Breast epithelium (tissue), 4 donors: Measurements from ENCODE around the gene BEST1. TPM values are rescaled to one million over a fixed set of nuclear protein-coding genes. Genes with fewer than 3 reads are reported as not detected.
A peak's percentile ranks its signal among the peaks of the same experiment; 100 is the strongest.

Experiments used
- DNase-seq, 2 donors: peaks; one replicate each; pipeline ENCODE4 v3.0.0-alpha.2; 2019; ENCODE audit warnings: low spot score in 2 of 2
- H3K27ac ChIP-seq, 2 donors: fragments of 200-600 bp; sonication (generic) in 1 of 2; one replicate each; pipeline ENCODE4 v1.5.1; 2016 to 2019; ENCODE audit warnings: mild to moderate bottlenecking in 1 of 2
- H3K27me3 ChIP-seq, 2 donors: fragments of 200-600 bp; sonication (generic) in 1 of 2; one replicate each; pipeline versions ENCODE4 v1.5.1 to v1.6.0; 2017 to 2019; ENCODE audit warnings: control low read depth in 1 of 2, mild to moderate bottlenecking in 1 of 2
- H3K36me3 ChIP-seq: fragments of 200-600 bp; one replicate; pipeline ENCODE4 v1.5.1; 2019
- H3K4me1 ChIP-seq, 2 donors: fragments of 200-600 bp; sonication (generic); one replicate each; pipeline ENCODE4 v1.5.1; 2016 to 2019; ENCODE audit warnings: control low read depth in 1 of 2
- H3K4me3 ChIP-seq, 3 donors: fragments of 200-600 bp; sonication (generic); 1 replicate in 2 of 3; 2 replicates in 1 of 3; pipeline ENCODE4 v1.5.1; 2016 to 2019; ENCODE audit warnings: mild to moderate bottlenecking in 3 of 3, moderate library complexity in 2 of 3
- H3K9me3 ChIP-seq, 2 donors: fragments of 200-600 bp; sonication (generic) in 1 of 2; one replicate each; pipeline ENCODE4 v1.5.1; 2016 to 2019; ENCODE audit warnings: control low read depth in 1 of 2
- CTCF ChIP-seq, 3 donors: fragments of 450-650 bp; IDR thresholded peaks; one replicate each; pipeline ENCODE4 v1.5.1; 2016 to 2017; ENCODE audit warnings: antibody characterized with exemption in 3 of 3, mild to moderate bottlenecking in 3 of 3, moderate library complexity in 3 of 3
- POLR2A ChIP-seq: fragments of 450-650 bp; IDR thresholded peaks from one replicate; pipeline ENCODE4 v1.6.1; 2016; ENCODE audit warnings: antibody characterized with exemption, mild to moderate bottlenecking, moderate library complexity
- POLR2AphosphoS5 ChIP-seq, 3 donors: sonication (generic); formaldehyde crosslinking; IDR thresholded peaks; one replicate each; pipeline ENCODE4 v1.6.1; 2017; ENCODE audit warnings: antibody characterized with exemption in 3 of 3
- intact Hi-C: fragments of 100-400 bp; cut with DNase I; formaldehyde crosslinking; loops from one replicate; pipeline ENCODE4 v1.15.1; 2023; ENCODE audit warnings: low total_unique reads
- total RNA-seq, 3 donors: library from RNA; depleted of rRNA; stranded (reverse); fragments of >200 nt; gene quantifications; one replicate each; pipeline ENCODE4 v1.1.0, GENCODE V29; 2016

BEST1 gene
- total RNA-seq, 3 donors from 2014 or later: 3.7 to 10.1 (median 5.9) TPM

DNA sequence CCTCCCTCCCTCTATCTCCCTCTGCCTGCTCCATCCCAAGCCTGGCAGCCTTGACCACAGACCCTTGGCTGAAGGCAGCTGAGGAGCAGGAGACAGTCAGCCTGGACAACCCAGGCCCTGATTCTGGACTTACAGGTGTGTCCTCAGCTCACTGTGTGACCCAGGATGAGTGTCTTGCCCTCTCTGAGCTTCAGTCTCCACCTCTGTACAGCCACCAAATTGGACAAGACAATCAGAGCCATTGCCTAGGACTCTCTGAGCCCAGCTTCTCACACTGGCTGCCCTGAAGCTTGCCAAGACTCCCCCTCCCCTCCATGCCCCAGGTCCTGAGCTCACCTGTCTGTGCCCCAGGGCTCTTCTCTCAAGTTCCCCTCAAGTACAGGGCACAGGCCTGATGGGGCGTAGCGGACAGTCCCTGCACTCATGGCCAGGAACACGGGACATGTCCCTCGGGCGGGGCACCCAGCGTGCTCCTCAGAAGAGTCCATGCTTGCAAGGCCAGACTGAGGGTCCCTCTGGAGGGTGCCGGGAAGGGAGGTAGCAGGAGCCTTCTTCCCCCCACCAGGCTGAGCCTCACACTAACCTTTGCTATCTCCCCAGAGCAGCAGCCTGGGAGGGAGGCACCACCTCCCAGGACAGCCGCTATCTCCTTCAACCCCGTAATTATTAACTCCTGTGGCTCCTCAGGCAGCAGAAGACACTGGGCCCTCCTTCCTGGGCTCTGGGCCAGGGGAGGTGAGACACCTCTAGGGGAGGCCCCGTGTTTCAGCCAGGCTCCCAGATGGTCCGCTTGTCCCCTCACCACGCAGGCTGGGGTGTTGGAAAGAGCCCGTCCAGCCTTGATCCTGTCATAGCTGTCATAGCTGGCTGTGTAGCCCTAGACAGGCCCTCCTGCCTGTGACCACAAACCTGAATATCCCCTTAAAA lies 30.2 kb upstream of the BEST1 start:
- TF ChIP-seq CTCF (IDR thresholded peaks at IDR 0.05): no peak
- Histone ChIP-seq H3K36me3 (no peaks in the 10 kb centered on the region), H3K4me3 (peak overlapping the region in 1 of 3 donors; percentile 22), H3K4me1 (peaks cover 11 to 26% of the 10 kb centered on the region in 2 donors), H3K27ac (peak overlapping the region; percentile 59 to 95), H3K27me3 (no peaks in the 10 kb centered on the region), H3K9me3 (no peaks in the 10 kb centered on the region)
- intact Hi-C loops: no loop called here
- DNase-seq: peak in 1 of 2 donors; percentile 14

DNA sequence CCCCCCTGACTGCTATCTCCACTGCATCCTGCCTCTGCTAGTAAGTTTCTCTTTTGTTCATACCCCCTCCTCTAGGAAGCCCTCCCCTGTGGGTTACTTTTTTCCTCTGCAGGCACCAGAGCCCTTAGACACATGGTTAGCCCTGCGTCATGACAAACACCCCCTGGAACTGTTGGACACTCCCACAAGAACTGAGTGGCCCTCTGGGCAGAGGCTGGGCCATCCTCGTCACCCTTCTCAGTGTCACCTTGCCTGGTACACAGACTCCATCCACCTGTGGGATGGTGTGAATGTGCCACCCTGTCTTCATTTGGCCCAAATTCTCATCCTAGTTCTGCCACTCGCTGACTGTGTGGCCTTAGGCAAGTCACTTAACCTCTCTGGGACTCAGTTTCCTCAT lies 28.7 kb upstream of the BEST1 start:
- intact Hi-C loops: no loop called here
- Histone ChIP-seq H3K36me3 (no peaks in the 10 kb centered on the region), H3K27ac (peak overlapping the region in 1 of 2 donors; percentile 75), H3K27me3 (no peaks in the 10 kb centered on the region), H3K9me3 (no peaks in the 10 kb centered on the region), H3K4me1 (peaks cover 11 to 26% of the 10 kb centered on the region in 2 donors), H3K4me3 (no peak overlapping the region)
- no peak for DNase-seq
- no peak for TF ChIP-seq CTCF (IDR thresholded peaks at IDR 0.05)
- no peak for TF ChIP-seq POLR2AphosphoS5 (IDR thresholded peaks at IDR 0.05)
- no peak for TF ChIP-seq POLR2A

DNA sequence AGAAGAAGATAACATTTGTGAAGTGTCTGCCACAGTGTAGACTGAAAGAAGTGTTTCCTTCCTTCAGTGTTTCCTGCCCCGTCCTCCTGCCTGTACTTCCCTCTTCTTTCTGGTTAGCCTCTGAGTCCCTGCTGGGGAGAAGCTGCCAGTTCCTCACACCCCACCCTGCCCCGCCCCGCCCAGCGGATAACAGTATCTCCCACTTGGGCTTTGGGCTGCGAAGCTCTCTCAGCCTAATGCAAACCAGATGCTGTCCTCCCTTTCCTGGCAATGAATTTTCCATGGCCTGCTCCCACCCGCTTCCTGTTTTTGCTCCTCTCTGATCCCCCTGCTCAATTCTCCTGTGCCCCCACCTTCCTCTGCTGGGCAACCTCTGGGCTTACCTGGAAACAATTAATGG lies 27.6 kb upstream of the BEST1 start:
- no peaks in the 10 kb centered on the region for H3K27me3 ChIP-seq
- peak in 2 of 3 donors; percentile 65 to 80 for TF ChIP-seq POLR2AphosphoS5 (IDR thresholded peaks at IDR 0.05)
- no peak for TF ChIP-seq CTCF (IDR thresholded peaks at IDR 0.05)
- DNase-seq: peak in 1 of 2 donors; percentile 59
- H3K9me3 ChIP-seq: no peaks in the 10 kb centered on the region
- H3K36me3 ChIP-seq: no peaks in the 10 kb centered on the region
- intact Hi-C loops: no loop called here
- peaks cover 11 to 25% of the 10 kb centered on the region in 2 donors for H3K4me1 ChIP-seq
- H3K4me3 ChIP-seq: no peak overlapping the region
- peak overlapping the region; percentile 86 to 98 for H3K27ac ChIP-seq

GRCh38 chr11:61923166-61924063 lies 26.7 kb upstream of the BEST1 start:
- H3K36me3 ChIP-seq: no peaks in the 10 kb centered on the region
- peak overlapping the region; percentile 86 to 98 for H3K27ac ChIP-seq
- TF ChIP-seq POLR2A (no peak), CTCF (IDR thresholded peaks at IDR 0.05) (no peak), POLR2AphosphoS5 (IDR thresholded peaks at IDR 0.05) (peak in 2 of 3 donors; percentile 33 to 42)
- intact Hi-C loops: no loop called here
- peak in 1 of 2 donors; percentile 77 for DNase-seq
- H3K4me3 ChIP-seq: peak overlapping the region in 1 of 3 donors; percentile 25
- H3K27me3 ChIP-seq: no peaks in the 10 kb centered on the region
- H3K9me3 ChIP-seq: no peaks in the 10 kb centered on the region
- H3K4me1 ChIP-seq: peaks cover 11 to 20% of the 10 kb centered on the region in 2 donors
